NCI-H2196 treated with DMSO at 0.1 percent for 48 hours (cell line): ENCODE data around the gene PRSS35.
"Not testable (repeated sequence)": the region's sequence is repeated elsewhere in the genome, so short reads cannot be mapped to it uniquely, and the experiment has no call there.

Source experiments
- DNase-seq: peaks from one replicate; lab custom pipeline; 2025; ENCODE audit not compliant: unreplicated experiment; lab: John Stamatoyannopoulos, UW

The PRSS35 gene

GRCh38 chr6:83511901-83512681, at the start of gene PRSS35:
Gene PRSS35, plus strand, starts transcription at chr6:83512534. Its CDS starts 10,908 bp downstream, at chr6:83523442.
- DNase-seq = no peak

- no peak for DNase-seq
These were observed 48.4 kb upstream of the PRSS35 start for GRCh38 chr6:83463886-83464285.

GRCh38 chr6:83464381-83465140, 47.8 kb upstream of the PRSS35 start:
- no peak for DNase-seq

GRCh38 chr6:83466328-83466727, 46.0 kb upstream of the PRSS35 start:
- no peak for DNase-seq

GRCh38 chr6:83467620-83468036, 44.7 kb upstream of the PRSS35 start:
- no peak for DNase-seq

GRCh38 chr6:83470001-83470400, 42.3 kb upstream of the PRSS35 start:
- DNase-seq = no peak

- DNase-seq = no peak
These were observed 41.7 kb upstream of the PRSS35 start for GRCh38 chr6:83470587-83470986.

- DNase-seq = no peak
These were observed 39.6 kb upstream of the PRSS35 start for GRCh38 chr6:83472767-83473166.

GRCh38 chr6:83474309-83474708, 38.0 kb upstream of the PRSS35 start:
- no peak for DNase-seq

GRCh38 chr6:83476971-83477370, 35.4 kb upstream of the PRSS35 start:
- no peak for DNase-seq

- DNase-seq = no peak
These were observed 32.9 kb upstream of the PRSS35 start for GRCh38 chr6:83479389-83479788.

- no peak for DNase-seq
These were observed 31.9 kb upstream of the PRSS35 start for GRCh38 chr6:83480470-83480869.

GRCh38 chr6:83481938-83482337, 30.4 kb upstream of the PRSS35 start:
- DNase-seq = not testable (repeated sequence)

- no peak for DNase-seq
These were observed 23.9 kb upstream of the PRSS35 start for GRCh38 chr6:83488448-83488847.

GRCh38 chr6:83488861-83489260, 23.5 kb upstream of the PRSS35 start:
- DNase-seq = no peak

- no peak for DNase-seq
These were observed 22.0 kb upstream of the PRSS35 start for GRCh38 chr6:83490217-83490807.

- no peak for DNase-seq
These were observed 7.0 kb upstream of the PRSS35 start for GRCh38 chr6:83505356-83505755.

- no peak for DNase-seq
These were observed 2.9 kb upstream of the PRSS35 start for GRCh38 chr6:83509441-83509840.

GRCh38 chr6:83510791-83511190, 1.5 kb upstream of the PRSS35 start:
- DNase-seq = no peak

- no peak for DNase-seq
These were observed 1.1 kb upstream of the PRSS35 start for GRCh38 chr6:83511266-83511665.

GRCh38 chr6:83514466-83514865, 2.1 kb downstream of the PRSS35 start:
- no peak for DNase-seq
